Measurements from ENCODE around the gene NT5DC3.

NT5DC3 gene

DNA sequence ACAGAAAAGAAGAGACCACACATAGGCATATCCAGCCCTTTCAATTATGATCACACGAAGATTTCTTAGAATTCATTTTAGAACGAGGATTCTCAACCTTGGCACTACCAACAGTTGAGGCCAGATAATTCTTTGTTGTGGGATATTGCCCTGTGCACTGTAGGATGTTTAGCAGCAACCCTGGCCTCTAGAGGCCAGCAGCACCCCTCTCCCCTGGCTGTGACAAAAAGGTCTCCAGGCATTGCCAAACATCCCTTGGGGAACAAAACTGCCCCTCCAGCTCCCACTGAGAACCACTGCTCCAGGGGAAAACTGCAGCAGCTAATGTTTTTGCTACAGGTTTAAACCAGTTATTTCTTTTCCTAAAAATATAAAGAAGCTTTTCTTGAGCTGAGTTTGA is 7.1 kb downstream of the NT5DC3 start:
- TF ChIP-seq, protein P1, sequence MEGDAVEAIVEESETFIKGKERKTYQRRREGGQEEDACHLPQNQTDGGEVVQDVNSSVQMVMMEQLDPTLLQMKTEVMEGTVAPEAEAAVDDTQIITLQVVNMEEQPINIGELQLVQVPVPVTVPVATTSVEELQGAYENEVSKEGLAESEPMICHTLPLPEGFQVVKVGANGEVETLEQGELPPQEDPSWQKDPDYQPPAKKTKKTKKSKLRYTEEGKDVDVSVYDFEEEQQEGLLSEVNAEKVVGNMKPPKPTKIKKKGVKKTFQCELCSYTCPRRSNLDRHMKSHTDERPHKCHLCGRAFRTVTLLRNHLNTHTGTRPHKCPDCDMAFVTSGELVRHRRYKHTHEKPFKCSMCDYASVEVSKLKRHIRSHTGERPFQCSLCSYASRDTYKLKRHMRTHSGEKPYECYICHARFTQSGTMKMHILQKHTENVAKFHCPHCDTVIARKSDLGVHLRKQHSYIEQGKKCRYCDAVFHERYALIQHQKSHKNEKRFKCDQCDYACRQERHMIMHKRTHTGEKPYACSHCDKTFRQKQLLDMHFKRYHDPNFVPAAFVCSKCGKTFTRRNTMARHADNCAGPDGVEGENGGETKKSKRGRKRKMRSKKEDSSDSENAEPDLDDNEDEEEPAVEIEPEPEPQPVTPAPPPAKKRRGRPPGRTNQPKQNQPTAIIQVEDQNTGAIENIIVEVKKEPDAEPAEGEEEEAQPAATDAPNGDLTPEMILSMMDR (IDR thresholded peaks at IDR 0.05; ENCODE audit: poor library complexity, severe bottlenecking): peak; percentile 25
- no peak for ATAC-seq (ENCODE audit: low read depth)
- Histone ChIP-seq H3K4me1 (ENCODE audit: insufficient read depth, poor library complexity, severe bottlenecking) (peaks cover 9% of the 10 kb centered on the region), H3K4me3 (ENCODE audit: severe bottlenecking) (no peak overlapping the region), H3K9me3 (ENCODE audit: severe bottlenecking) (peaks cover 7% of the 10 kb centered on the region), H3K36me3 (ENCODE audit: low read depth) (0 out of 2 replicates have a peak, but pooled peaks cover 2% of the 10 kb centered on the region), H3K27ac (ENCODE audit: poor library complexity, severe bottlenecking) (no peak overlapping the region), H3K27me3 (ENCODE audit: insufficient read depth, poor library complexity, severe bottlenecking) (no peaks in the 10 kb centered on the region)
- DNase-seq (ENCODE audit: low spot score): no peak

- H3K9me3 ChIP-seq (ENCODE audit: severe bottlenecking): peaks cover 7% of the 10 kb centered on the region
- H3K4me3 ChIP-seq (ENCODE audit: severe bottlenecking): no peak overlapping the region
- no peak overlapping the region for H3K27ac ChIP-seq (ENCODE audit: poor library complexity, severe bottlenecking)
Observed at GRCh38 chr12:103833095-103833775, 7.8 kb downstream of the NT5DC3 start.

GRCh38 chr12:103832048-103832997 is 8.7 kb downstream of the NT5DC3 start:
- ATAC-seq (ENCODE audit: low read depth): no peak
- no peak overlapping the region for H3K4me3 ChIP-seq (ENCODE audit: severe bottlenecking)
- no peaks in the 10 kb centered on the region for H3K27me3 ChIP-seq (ENCODE audit: insufficient read depth, poor library complexity, severe bottlenecking)

More at GRCh38 chr12:103833095-103833775, 7.8 kb downstream of the NT5DC3 start:
- 0 out of 2 replicates have a peak, but pooled peaks cover 2% of the 10 kb centered on the region for H3K36me3 ChIP-seq (ENCODE audit: low read depth)
- peaks cover 11% of the 10 kb centered on the region for H3K4me1 ChIP-seq (ENCODE audit: insufficient read depth, poor library complexity, severe bottlenecking)
- ATAC-seq (ENCODE audit: low read depth) (peak; percentile 29; the same call in 1 of the 3 replicates), DNase-seq (ENCODE audit: low spot score) (no peak)
- H3K27me3 ChIP-seq (ENCODE audit: insufficient read depth, poor library complexity, severe bottlenecking): no peaks in the 10 kb centered on the region
- TF ChIP-seq, protein P1 (IDR thresholded peaks at IDR 0.05; ENCODE audit: poor library complexity, severe bottlenecking): no peak

GRCh38 chr12:103830730-103831320 is 10.2 kb downstream of the NT5DC3 start:
- ATAC-seq (ENCODE audit: low read depth): no peak
- H3K9me3 ChIP-seq (ENCODE audit: severe bottlenecking): peaks cover 7% of the 10 kb centered on the region

More at GRCh38 chr12:103832048-103832997, 8.7 kb downstream of the NT5DC3 start:
- no peak for DNase-seq (ENCODE audit: low spot score)
- Histone ChIP-seq H3K36me3 (ENCODE audit: low read depth) (0 out of 2 replicates have a peak, but pooled peaks cover 2% of the 10 kb centered on the region), H3K9me3 (ENCODE audit: severe bottlenecking) (peaks cover 7% of the 10 kb centered on the region), H3K4me1 (ENCODE audit: insufficient read depth, poor library complexity, severe bottlenecking) (peaks cover 18% of the 10 kb centered on the region), H3K27ac (ENCODE audit: poor library complexity, severe bottlenecking) (no peak overlapping the region)
- TF ChIP-seq, protein P1 (IDR thresholded peaks at IDR 0.05; ENCODE audit: poor library complexity, severe bottlenecking): no peak

More at GRCh38 chr12:103830730-103831320, 10.2 kb downstream of the NT5DC3 start:
- Histone ChIP-seq H3K27ac (ENCODE audit: poor library complexity, severe bottlenecking) (no peak overlapping the region), H3K4me1 (ENCODE audit: insufficient read depth, poor library complexity, severe bottlenecking) (peaks cover 18% of the 10 kb centered on the region), H3K27me3 (ENCODE audit: insufficient read depth, poor library complexity, severe bottlenecking) (no peaks in the 10 kb centered on the region), H3K36me3 (ENCODE audit: low read depth) (0 out of 2 replicates have a peak, but pooled peaks cover 2% of the 10 kb centered on the region), H3K4me3 (ENCODE audit: severe bottlenecking) (no peak overlapping the region)
- TF ChIP-seq, protein P1 (IDR thresholded peaks at IDR 0.05; ENCODE audit: poor library complexity, severe bottlenecking): no peak
- no peak for DNase-seq (ENCODE audit: low spot score)

Data from RWPE2 (cell line).